GM21825 (cell line): ENCODE results near the gene NCAPD3.

ENCODE experiments used
- ATAC-seq: cut with Tn5 transposase; IDR thresholded peaks from one replicate; pipeline ENCODE4 v1.9.1; 2021; ENCODE audit warnings: mild to moderate bottlenecking, moderate library complexity; ENCODE audit not compliant: unreplicated experiment

Gene NCAPD3

DNA sequence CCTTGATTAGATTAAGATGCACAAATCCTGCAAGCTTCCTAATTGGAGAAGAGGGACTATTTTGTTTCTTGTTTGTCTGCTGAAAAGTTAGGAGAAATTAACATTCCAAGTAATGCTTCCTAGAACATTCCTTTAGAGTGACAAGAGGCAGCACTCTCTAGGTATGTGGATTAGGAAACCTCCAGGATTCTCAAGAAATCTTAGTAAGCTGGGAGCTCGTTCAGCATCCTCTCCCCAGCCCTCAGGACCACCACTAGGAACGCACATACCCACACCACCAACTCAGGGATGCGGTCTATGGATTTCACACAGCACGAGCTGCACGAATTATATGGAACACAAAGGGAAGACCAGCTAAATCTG, 52.9 kb downstream of the NCAPD3 start:
- no peak for ATAC-seq

- ATAC-seq: no peak
These were observed 53.4 kb downstream of the NCAPD3 start for GRCh38 chr11:134170177-134170918.

DNA sequence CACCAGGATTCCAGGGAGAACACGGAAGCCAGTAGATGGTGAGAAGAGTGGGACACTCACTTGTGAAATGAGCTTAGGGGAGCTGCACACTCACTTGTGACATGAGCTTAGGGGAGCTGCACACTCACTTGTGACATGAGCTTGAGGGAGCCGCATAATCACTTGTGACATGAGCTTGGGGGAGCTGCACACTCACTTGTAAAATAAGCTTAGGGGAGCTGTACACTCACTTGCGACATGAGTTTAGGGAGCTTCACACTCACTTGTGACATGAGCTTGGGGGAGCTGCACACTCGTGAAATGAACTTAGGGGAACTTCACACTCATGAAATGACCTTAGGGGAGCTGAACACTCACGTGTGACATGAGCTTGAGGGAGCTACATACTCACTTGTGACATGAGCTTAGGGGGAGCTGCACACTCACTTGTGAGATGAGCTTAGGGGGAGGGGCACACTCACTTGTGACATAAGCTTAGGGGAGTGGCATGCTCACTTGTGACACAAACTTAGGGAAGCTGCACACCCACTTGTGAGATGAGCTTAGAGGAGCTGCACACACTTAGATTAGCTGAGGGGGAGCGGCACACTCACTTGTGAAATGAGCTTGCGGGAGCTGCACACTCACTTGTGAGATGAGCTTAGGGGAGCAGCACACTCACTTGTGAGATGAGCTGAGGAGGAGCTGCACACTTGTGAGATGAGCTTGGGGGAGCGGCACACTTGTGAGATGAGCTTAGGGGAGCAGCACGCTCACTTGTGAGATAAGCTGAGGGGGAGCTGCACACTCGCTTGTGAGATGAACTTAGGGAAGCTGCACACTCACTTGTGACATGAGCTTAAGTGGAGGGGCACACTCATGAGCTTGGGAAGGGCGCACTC, 59.0 kb downstream of the NCAPD3 start:
- ATAC-seq: no peak

DNA sequence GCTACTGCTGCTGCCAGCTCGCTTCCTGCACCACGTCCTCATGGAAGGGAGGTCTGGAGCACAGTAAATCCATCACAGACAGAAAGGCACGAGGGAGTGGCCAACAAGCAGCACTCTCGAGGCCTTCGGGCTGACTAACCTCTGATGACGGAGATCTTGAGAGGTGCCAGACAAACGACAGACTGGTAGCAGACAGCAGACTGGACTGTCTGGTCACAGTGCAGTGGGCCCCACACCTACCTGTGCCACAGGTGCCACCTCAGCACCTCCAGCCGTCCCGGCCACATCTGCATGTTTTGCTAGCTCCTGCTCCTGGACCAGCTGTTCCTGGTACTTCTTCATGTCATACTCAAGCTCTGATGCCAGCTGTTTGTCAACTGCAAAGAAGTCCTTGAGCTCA, 64.1 kb downstream of the NCAPD3 start:
- no peak for ATAC-seq

DNA sequence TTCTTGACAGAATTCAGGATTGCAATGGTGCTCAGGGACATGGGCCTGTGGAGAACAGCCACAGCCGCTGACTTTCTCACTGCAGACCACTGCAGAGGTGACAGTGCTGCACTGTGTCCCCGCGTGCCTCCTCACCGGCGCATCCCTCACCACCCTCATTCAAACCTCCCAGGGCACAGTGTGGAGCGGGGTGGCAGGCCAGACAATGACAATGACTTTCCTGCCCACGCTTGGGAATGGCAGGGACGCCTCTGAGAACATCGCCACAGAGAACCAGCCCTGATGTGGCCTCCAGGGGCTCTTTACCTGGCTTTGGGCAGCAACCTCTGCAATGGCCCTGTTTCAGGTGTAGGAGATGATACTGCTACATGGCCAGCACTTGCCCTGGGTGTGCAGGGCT, 65.7 kb downstream of the NCAPD3 start:
- ATAC-seq: no peak

DNA sequence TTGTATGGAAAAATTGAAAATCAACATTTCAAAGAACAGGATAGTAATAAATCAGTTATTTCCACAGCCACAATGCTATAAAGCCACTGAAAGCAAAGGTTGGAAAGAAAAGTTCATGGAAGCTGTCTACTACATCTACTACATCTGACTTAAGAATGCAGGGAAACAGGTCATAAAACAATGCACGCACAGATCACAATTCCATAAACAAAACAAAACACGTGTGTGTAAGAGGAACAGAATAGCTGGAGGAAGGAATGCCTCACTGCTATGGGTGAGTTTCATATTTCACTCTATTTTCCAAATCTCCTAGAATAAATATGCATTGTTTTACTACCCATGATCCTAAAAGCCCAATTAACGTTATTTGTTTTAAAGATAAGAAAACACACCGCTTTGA, 66.3 kb downstream of the NCAPD3 start:
- ATAC-seq: no peak

DNA sequence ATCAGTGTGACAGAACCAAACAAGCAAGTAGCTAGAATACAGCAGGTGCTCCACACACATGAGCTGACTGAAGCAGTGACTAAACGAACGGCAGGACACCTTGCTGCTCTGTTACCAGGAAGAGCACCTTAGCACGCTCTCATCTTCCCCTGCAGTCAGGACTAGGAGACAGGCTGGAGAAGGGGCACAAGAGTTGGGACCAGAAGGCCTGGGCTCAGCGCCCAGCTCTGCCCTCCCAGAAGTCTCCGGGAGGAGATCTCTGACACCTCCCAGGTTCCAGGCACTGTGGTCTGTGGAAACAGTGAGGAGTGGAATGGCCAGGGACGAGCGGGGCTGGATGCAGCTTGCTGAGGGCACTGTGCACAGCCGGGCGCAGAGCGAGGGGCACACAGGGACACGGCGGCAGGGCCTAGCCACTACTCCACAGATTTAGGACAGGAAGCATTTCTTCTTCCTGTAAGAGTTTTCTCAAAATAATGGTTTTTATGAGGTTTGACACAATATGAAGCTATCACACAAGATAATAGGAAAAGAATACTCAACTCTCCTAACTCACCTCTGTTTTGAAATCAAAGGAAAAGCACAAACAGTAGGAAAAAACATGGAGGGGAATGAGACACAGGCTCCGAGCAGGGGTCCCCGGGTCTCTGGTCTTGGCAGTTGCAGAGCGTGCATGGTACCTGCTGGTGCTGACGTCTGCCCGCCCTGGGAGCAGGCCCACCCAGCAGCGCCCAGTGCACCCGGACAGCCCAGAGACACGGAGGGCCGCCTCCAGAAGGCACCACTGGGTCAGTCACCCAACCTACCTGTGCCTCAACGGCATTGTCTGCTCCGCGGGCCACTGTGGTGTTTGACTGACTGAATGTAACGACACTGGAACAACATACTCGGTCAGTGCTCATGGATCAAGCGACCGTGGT, 67.6 kb downstream of the NCAPD3 start:
- ATAC-seq: no peak

- no peak for ATAC-seq
These were observed 68.3 kb downstream of the NCAPD3 start for GRCh38 chr11:134155456-134155855.

DNA sequence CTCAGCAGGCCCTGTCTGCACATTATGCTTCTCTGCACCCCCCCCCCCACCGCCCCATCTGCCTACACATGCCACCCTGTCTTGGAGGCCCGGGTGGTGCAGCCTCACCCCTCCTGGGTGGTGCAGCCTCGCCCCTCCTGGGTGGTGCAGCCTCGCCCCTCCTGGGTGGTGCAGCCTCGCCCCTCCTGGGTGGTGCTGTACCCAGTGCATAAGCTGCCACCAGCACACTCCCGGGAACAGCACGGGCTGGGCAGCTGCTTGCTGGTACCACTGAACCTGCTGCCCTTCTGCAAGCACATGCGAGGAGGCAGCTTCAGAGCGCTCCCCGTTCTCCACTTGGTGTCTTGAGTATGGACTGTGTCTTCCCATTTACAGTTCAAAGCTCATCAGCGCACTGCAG, 69.3 kb downstream of the NCAPD3 start:
- ATAC-seq: no peak

DNA sequence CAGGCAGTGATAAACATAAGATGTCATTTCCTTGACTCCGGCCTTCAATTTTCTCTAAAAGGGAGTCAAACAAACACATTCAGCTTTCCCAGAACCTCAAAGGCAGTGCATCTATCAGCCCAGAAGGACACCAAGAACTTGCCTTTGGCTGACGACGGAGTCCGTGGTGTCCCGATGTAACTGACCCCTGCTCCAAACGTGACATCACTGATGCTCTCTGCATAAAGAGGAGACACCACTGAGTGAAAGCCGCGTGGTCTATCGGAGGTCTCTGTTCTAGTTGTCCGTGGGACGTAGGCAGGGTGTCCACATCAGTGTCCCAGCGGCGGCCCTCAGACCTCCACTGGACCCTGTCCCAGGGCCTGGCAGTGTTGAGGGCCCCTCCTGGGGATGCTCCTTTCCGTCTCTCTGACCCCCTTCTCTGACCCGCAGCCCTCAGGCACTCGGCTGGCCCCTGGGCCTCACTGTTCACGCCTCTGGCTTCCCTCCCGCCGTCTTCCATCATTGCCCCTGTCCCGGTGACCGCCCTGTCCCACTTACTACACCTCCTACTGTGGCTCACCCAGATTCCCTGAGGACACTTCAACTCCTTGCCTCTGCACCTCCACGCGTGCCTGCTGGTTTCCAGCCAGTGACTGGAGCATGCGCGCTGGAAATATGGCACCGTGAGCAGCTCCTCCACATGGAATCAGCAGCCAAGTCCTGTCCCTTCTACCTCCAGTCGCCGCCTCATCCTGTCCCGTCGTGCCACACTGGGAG, 70.4 kb downstream of the NCAPD3 start:
- ATAC-seq: no peak

GRCh38 chr11:134152696-134153095, 71.1 kb downstream of the NCAPD3 start:
- ATAC-seq: no peak

DNA sequence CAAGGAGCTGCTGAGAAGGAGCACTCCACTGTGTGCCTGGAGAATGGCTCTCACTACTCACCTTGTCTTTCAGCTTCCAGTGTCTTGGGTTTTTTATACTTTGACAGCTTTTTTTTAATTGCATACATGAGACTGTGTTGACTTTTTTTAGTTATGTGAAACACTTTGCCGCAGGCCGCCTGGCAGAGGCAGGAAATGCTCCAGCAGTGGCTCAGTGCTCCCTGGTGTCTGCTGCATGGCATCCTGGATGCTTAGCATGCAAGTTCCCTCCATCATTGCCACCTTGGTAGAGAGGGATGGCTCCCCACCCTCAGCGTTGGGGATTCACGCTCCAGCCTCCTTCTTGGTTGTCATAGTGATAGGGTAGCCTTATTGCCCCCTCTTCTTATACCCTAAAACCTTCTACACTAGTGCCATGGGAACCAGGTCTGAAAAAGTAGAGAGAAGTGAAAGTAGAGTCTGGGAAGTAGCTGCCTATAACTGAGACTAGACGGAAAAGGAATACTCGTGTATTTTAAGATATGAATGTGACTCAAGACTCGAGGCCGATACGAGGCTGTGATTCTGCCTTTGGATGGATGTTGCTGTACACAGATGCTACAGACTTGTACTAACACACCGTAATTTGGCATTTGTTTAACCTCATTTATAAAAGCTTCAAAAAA, 72.6 kb downstream of the NCAPD3 start:
- ATAC-seq: no peak

GRCh38 chr11:134150195-134150903, 73.4 kb downstream of the NCAPD3 start:
- ATAC-seq: no peak

DNA sequence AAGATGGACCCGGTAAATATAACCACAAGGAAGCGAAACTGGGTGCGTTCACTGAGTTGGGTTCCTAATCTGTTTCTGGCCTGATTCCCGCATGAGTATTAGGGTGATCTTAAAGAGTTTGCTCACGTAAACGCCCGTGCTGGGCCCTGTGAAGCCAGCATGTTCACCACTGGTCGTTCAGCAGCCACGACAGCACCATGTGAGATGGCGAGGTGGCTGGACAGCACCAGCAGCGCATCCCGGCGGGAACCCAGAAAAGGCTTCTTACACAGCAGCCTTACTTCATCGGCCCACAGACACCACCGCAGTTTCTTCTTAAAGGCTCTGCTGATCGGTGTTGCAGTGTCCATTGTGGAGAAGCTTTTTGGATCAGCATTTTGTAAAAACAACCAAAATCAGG, 74.4 kb downstream of the NCAPD3 start:
- ATAC-seq: no peak

DNA sequence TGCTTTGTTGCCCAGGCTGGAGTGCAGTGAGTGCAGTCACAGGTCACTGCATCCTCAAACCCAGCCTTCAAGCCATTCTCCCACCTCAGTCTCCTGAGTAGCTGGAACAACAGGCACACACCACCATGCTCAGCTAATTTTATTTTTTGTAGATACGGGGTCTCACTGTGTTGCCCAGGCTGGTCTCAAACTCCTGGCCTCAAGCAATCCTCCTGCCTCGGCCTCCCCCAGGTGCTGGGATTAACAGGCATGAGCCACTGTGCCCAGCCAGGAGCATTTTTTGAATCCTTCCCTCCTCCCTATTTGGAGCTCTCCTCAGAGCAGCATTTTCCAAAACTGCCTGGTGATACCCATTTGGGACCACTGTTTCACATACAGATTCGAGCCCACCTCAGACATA, 77.2 kb downstream of the NCAPD3 start:
- ATAC-seq: no peak

DNA sequence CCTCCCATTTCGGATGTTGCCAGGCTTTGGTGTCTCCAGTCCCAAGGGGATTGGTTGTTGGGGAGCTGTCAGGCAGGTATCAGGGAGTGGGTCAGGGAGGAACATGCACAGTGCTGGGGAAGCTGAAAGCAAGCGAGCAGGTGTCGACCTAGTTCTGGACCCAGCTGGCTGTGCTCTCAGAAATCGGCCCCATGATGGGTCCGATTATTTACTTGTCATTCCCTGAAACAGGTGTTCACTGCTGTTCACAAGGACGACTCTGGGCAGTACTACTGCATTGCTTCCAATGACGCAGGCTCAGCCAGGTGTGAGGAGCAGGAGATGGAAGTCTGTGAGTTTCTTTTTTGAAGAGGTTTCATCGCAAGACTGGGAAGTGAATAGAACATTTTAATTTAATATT, 78.1 kb downstream of the NCAPD3 start:
- ATAC-seq: no peak

GRCh38 chr11:134144744-134145143, 79.0 kb downstream of the NCAPD3 start:
- no peak for ATAC-seq

DNA sequence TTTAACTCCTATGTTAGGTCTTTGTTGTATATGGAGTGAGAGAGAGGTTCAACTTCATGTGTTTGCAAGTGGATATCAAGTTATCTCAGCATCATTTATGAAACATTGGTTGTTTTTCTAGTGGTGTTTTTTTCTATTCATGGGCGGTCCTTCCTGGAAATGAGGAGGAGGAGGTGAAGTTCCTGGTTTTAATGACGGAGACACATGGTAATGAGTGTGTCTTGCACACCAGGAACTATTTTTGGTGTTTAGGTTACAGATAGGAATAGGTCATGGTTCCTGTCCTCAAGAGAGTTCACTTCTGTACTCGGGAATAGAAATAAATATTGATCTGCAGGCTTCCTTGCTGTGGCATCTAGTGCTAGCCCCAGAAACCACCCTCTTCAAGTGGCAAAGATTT, 80.0 kb downstream of the NCAPD3 start:
- ATAC-seq: no peak

DNA sequence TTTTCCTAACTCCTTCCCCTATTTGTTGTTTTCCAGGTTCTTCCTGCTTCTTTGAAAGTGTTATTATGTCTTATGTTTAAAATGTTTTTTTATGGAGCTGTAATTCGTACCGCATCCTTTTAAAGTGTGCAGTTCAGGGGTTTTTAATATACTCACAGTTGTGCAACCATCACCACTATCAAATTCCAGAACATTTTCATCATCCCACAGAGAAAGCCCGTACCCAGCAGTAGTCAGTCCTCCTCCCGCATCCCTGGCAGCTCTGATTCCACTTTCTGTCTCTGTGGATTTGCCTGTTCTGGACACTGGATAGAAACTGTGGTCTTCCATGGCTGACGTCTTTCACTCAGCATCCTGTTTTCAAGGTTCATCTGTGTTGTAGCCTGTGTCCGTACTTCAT, 81.2 kb downstream of the NCAPD3 start:
- no peak for ATAC-seq
